Measurements from ENCODE around the gene PIEZO2.

PIEZO2 gene

DNA sequence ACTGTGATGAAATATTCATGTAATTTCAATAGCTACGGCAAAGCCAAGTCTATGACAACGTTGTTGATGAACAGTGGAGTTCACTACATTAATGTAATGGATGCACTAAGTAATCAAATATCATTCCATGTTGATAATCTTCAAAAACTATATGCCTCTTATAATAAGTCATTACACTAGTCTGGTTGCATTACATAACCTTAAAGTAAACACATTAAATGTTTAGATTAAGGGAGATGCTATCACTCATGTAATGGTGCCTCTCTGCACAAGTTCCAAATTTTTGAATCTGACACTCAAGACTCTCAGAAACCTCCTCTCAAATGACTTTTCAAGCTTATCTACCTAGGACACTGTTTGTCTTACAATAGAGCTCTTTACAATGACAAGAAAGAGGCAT lies 35.4 kb downstream of the PIEZO2 start:
- TF ChIP-seq CTCF (IDR thresholded peaks at IDR 0.05; ENCODE audit: low read depth, low read length), result no peak
- H3K27me3 ChIP-seq, result no peaks in the 10 kb centered on the region
- no peaks in the 10 kb centered on the region for H3K36me3 ChIP-seq
- no peaks in the 10 kb centered on the region for H3K4me1 ChIP-seq
- no peak for DNase-seq
- H3K4me3 ChIP-seq (ENCODE audit: low read depth, low read length), result no peak overlapping the region
- no peaks in the 10 kb centered on the region for H3K9me3 ChIP-seq

DNA sequence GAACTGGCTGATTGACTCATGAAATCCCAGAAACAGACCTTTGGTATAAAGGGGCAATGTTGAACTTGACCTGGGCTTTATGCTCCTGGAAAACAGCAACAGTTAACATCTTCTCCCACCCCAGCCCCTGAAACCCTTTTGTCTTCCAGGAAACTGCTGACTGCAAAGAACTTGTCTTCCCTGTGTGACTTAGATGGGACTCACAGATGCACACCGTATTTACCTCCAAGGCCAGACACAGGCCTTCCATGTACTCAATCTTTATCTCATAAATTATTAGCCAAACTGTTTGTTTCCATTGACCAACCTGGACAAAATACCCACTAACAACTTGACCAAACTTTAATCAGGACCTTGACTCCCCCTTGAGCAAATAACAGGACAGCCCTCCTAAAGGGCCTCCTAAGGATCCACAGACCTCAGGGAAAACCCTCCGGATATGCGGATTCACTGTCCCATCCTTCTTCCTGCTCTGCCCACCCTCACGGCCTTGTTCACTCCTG lies 36.3 kb downstream of the PIEZO2 start:
- Histone ChIP-seq H3K4me1 (no peaks in the 10 kb centered on the region), H3K9me3 (no peaks in the 10 kb centered on the region), H3K4me3 (ENCODE audit: low read depth, low read length) (no peak overlapping the region), H3K36me3 (no peaks in the 10 kb centered on the region), H3K27me3 (no peaks in the 10 kb centered on the region)
- no peak for TF ChIP-seq CTCF (IDR thresholded peaks at IDR 0.05; ENCODE audit: low read depth, low read length)
- DNase-seq, result no peak

- H3K4me1 ChIP-seq, result no peaks in the 10 kb centered on the region
- no peak for TF ChIP-seq CTCF (IDR thresholded peaks at IDR 0.05; ENCODE audit: low read depth, low read length)
- H3K27me3 ChIP-seq, result no peaks in the 10 kb centered on the region
- no peaks in the 10 kb centered on the region for H3K9me3 ChIP-seq
- no peak for DNase-seq
- no peaks in the 10 kb centered on the region for H3K36me3 ChIP-seq
- no peak overlapping the region for H3K4me3 ChIP-seq (ENCODE audit: low read depth, low read length)
These were observed 37.1 kb downstream of the PIEZO2 start for GRCh38 chr18:11112286-11112685.

- no peaks in the 10 kb centered on the region for H3K9me3 ChIP-seq
- H3K36me3 ChIP-seq, result no peaks in the 10 kb centered on the region
- DNase-seq, result no peak
- H3K4me3 ChIP-seq (ENCODE audit: low read depth, low read length), result no peak overlapping the region
- H3K27me3 ChIP-seq, result no peaks in the 10 kb centered on the region
- TF ChIP-seq CTCF (IDR thresholded peaks at IDR 0.05; ENCODE audit: low read depth, low read length), result no peak
- peaks cover 4% of the 10 kb centered on the region; the same call in 1 of the 2 replicates for H3K4me1 ChIP-seq
These were observed 38.9 kb downstream of the PIEZO2 start for GRCh38 chr18:11110509-11110908.

DNA sequence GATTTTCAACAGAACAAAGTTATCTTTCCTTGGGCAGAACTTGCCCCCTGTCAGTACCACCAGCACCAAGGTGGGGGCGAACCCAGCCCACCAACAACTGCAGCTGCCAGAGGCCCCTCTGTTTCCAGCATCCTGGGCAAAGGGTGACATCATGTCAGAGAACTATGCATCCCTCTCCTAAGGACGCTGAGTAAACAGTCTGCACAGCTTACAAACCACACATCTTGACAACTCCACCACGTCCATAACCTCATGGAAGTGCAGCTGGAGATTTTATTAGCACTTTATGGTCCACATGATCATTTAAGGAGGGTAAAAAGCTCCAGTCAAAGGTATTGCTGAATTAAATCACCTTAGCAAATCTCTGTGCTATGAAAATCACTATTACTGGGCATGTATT lies 40.4 kb downstream of the PIEZO2 start:
- H3K27me3 ChIP-seq, result no peaks in the 10 kb centered on the region

More for the DNA sequence above, 40.4 kb downstream of the PIEZO2 start:
- no peaks in the 10 kb centered on the region for H3K9me3 ChIP-seq
- no peaks in the 10 kb centered on the region for H3K36me3 ChIP-seq
- H3K4me3 ChIP-seq (ENCODE audit: low read depth, low read length), result no peak overlapping the region
- no peak for DNase-seq
- no peak for TF ChIP-seq CTCF (IDR thresholded peaks at IDR 0.05; ENCODE audit: low read depth, low read length)
- peaks cover 4% of the 10 kb centered on the region; the same call in 1 of the 2 replicates for H3K4me1 ChIP-seq
